HG03442 (cell line): ENCODE results near the gene OVCA2.

Source experiments
- ATAC-seq: cut with Tn5 transposase; IDR thresholded peaks from one replicate; pipeline ENCODE4 v1.9.1; 2021; ENCODE audit warnings: mild to moderate bottlenecking, moderate library complexity; ENCODE audit not compliant: unreplicated experiment

The OVCA2 gene

DNA sequence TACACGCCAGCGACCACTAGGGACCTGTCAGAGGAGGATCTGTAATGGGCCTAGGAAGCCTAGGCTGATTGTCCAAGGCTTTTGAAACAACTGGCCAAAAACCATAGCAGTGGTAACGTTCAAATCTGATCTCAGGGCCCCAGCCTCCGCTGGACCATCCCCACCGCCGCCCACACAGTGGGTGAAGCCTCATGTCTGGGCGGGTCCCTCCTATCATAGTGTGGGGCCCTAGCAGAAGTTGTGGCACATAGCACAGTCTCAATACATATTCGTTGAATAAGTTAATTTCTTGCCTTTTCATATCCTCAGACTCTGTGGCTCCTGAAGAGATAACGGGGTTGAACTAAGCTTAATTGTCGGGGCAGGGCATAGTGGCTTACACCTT lies 11.1 kb upstream of the OVCA2 start:
- ATAC-seq, result no peak

- no peak for ATAC-seq
Measured at GRCh38 chr17:2033153-2033552, 8.7 kb upstream of the OVCA2 start.

DNA sequence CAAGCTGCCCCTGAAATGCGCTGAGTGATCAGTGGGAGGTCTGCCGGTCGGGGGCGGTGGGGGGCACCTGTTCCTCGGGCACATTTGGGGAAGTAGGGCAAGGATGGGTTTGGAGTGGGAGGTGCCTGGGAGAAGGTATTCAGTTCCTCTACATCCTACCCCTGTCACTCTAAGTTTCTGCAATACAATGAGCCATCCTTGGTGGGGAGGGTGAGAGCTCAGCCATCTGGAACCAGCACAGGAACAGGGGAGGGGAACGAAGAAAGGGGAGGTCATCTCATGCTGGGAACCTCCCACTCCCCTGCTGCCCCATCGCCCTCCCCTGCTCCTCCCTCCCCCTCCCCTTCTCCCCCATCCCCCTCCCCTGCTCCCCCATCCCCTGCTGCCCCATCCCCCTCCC lies 7.7 kb upstream of the OVCA2 start:
- ATAC-seq, result no peak

GRCh38 chr17:2034806-2035540 lies 6.8 kb upstream of the OVCA2 start:
- no peak for ATAC-seq

DNA sequence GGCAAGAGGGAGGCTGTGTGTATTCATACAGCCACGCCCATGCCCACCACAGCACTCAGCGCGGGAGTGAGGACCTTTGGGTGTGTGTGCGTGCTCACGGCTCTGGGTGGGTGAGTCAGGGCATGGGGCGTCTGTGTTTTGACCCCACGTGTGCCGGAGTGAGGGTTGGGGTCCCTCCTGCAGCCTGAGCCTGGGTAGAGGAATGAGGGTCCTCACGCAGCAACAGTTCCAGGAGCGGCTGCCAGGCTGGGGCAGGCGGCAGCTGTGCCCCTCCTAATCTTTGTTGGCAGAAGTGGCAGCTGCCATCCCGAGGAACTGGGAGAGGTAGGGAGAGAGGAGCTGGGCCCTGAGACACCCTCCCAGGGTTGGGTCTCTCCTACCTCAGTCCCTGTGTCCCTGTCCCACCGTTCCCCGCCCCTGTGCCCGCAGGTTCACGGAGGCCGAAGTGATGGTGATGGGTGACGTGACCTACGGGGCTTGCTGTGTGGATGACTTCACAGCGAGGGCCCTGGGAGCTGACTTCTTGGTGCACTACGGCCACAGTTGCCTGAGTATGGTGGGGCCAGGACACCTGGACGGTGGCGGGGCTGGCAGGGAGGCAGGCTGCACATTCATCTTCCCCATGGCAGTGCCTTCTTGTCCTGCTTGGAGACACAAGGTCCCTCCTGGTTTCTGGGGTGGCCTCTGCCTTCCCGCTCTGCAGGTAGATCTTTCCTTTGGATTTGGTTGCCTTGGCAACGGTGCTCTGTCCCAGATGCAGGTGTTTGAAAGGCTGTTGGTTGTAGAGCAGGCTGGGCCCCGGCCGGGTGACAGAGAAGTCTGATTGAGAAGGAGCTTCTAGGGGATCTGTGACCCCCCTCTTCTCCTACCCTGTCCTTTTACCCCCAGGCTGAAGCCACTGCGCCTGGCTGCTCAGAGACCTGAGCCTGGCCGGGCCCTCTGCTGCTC lies 6.0 kb upstream of the OVCA2 start:
- ATAC-seq, result no peak

DNA sequence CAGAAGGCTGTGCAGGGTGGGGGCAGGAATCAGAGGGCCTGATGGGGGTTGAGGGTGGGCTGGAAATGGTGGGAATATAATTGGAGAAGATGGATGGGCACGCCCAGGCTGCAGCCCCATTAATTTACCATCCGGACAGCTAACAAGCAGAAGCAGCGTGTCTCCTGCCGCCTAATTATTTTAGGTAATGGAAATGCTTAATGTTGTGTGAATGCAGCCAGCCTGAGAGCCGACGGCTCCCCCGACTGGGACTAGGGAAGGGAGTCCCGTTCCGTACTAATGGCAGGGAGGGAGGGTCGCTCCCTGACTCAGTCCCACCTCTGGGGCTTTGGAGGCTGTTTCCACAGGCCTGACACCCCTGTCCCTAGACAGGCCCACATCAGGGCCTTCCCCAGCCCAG lies 4.7 kb upstream of the OVCA2 start:
- no peak for ATAC-seq

- no peak for ATAC-seq
Measured at GRCh38 chr17:2040219-2040827, 1.5 kb upstream of the OVCA2 start.

- no peak for ATAC-seq
Measured at GRCh38 chr17:2040942-2041560, 771 bp upstream of the OVCA2 start.

GRCh38 chr17:2042390-2042847 lies 597 bp downstream of the OVCA2 start:
- ATAC-seq, result no peak

DNA sequence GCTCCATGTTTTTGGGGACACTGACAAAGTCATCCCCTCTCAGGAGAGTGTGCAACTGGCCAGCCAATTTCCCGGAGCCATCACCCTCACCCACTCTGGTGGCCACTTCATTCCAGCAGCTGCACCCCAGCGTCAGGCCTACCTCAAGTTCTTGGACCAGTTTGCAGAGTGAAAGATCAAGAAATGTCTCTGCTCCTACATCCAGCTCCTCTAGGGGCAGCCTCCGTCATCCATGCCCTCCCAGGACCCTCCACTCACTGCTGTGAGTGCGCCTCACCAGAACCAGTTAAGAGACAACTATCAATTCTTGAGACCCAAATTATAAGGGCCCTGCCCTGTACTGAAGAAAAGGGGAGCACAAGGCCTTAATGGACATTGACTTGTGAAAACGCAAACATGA lies 1.1 kb downstream of the OVCA2 start:
- ATAC-seq, result no peak

GRCh38 chr17:2043785-2044184 lies 2.0 kb downstream of the OVCA2 start:
- ATAC-seq, result no peak

DNA sequence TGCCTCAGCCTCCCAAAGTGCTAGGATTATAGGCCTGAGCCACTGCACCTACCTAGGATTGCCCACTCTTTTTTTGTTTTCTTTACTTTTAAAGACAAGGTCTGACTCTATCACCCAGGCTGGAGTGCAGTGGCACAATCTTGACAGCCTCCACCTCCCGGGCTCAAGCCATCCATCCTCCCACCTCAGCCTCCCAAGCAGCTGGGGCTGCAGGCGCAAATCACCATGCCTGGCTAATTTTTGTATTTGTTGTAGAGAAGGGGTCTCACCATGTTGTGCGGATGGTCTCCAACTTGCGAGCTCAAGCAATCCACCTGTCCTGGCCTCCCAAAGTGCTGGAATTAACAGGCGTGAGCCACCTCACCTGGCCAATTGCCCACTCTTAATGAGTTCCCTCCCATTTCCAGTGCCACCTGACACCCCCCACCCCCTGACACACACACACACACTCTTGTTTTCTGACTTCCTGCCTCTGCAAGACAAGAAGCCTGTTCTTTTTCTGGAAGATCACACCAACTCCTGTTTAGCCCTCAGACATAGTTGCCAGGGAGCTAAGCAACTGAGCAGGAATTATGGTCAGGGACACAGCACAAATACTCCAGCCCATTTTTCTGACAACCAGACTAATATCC lies 2.6 kb downstream of the OVCA2 start:
- no peak for ATAC-seq

DNA sequence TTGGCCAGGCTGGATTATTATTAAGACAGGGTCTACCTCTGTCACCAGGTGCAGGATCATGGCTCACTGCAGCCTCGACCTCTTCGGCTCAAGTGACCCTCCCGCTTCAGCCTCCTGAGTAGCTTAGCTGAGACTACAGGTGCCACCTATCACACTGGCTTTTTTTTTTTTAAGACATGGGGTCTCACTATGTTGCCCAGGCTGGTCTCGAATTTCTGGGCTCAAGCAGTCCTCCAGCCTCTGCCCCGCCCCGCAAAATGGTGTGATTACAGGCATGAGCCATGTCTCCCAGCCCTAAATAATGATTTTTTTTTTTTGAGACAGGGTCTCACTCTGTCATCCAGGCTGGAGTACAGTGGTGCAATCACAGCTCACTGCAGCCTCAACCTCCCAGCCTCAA lies 5.8 kb downstream of the OVCA2 start:
- no peak for ATAC-seq

DNA sequence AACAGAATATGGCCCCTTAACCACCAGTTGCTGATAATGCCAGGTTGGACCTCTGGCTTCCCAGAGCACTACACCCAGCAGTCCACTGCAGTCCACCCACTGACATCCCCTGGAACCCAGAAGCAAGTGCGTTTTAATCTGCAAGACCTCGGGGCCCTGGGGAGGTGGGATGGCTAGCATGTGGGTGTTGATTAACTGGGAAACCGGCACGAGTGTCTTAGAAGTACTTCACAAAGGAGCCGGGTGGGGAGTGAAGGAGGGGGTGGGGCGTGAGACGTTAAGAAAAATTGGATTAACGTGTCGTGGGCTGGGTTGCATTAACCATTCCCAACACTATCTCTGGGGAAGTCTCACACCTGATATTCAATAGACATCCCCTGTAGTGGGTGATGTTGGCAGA lies 7.0 kb downstream of the OVCA2 start:
- ATAC-seq, result no peak

DNA sequence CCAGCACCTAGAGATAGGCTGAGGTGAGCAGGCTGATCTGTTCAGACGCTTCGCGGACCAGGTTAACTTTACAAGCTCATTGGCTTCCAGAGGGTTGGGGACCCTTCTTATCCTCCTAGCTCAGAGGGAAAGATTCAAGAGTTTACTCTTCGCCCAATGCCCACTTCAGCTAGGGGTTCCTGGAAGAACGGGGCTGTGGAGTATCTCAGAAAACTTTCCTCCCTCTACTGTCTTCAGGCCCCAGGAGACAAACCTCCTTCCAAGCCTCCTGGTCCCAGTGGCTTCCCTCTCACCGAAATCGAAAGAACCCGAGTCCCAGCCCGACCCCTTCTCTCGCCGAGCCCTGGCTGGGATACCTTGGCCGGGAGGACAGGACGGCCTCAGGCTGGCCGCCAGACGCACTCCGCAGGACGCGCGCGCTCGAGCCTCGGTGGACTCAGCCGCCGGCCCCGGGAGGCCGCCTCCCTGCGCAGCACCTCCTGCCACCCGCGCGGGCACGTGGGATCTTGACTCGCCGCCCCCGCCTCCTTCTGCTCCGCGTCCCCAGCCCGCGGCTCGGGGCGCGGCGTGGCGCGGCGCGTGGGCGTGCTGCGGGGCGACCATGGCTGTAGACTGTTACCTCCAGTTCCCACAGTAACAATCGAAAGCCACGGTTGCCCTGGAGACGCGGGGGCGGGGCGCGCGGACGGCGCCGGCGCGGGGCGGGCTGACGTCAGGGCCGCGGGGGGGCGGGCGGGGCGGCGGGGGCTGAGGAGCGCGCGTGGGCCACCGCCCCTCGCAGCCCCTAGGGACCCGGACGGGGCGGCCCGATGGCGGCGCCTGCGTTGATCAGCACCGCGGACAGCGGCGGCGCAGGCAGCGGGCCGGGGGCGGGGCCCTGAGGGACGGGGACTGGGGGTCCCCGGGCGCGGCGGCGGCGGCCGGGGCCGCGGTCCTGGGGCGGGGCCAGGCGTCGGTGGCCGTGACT lies 7.8 kb downstream of the OVCA2 start:
- peak; percentile 46 for ATAC-seq

- peak; percentile 19 for ATAC-seq
Measured at GRCh38 chr17:2050300-2051060, 8.7 kb downstream of the OVCA2 start.

GRCh38 chr17:2051061-2051932 lies 9.5 kb downstream of the OVCA2 start:
- ATAC-seq, result no peak
